ENCODE data around the gene CACNG8. TPM values are rescaled to one million over a fixed set of nuclear protein-coding genes. Genes with fewer than 3 reads are reported as not detected.

Gene CACNG8
- total RNA-seq, 3 donors from 2014 or later (not counting 1 experiment from before 2014, with no cell fraction given) = 2.3 TPM; not detected in 2

DNA sequence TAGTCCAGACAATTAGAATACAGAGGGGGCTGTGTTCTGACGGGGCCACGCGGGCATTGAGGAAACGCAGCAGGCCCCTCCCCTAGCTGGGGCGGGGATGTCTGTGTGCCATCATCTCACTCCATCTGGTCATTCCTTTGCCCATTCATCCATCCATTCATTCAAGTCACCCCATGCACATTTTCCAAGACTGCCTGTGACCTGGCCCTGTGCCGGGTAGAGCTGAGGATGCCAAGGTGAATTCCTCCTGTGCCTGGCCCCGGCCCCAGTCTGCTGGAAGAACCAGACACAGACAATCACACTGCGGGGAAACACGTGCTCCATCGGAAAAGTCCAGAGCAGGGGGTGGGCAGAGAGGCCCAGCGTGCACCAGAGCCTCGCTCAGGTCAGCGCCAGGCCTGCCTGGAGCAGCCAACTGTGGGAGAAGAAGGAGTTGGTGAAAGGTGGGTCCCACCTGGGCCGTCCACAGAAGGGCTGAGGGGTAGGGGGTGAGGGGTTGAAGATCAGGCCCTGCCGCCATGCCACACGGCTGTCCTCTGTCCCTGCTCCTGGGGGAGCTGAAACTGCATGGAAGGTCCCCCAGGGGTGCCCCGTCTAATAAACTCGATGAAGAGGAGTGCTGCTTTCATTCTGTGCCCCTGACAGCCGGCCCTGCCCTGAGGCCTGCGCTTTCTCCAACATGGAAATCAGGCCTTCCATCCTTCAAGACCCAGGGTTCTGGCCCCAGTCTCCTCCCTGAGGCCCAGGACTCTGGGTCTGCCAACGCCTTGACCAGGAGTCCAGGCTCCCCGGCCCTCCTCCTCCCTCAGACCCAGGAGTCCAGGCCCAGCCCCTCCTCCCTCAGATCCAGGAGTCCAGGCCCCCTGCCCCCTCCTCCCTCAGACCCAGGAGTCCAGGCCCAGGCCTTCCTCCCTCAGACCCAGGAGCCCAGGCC lies 27.1 kb downstream of the CACNG8 start:
- Histone ChIP-seq H3K36me3 (ENCODE audit: control insufficient read depth, insufficient read depth, low read length) (no peaks in the 10 kb centered on the region), H3K4me3 (ENCODE audit: low read length) (no peak overlapping the region), H3K9me3 (ENCODE audit: control insufficient read depth, insufficient read depth, low read length) (no peaks in the 10 kb centered on the region), H3K4me1 (ENCODE audit: control insufficient read depth, insufficient read depth, low read length) (peaks cover 8% of the 10 kb centered on the region), H3K27me3 (ENCODE audit: control insufficient read depth, insufficient read depth, low read length) (peaks cover 12% of the 10 kb centered on the region), H3K27ac (ENCODE audit: low read length) (no peak overlapping the region)
- Mint-ChIP-seq H3K4me3 (no peak overlapping the region), H3K27me3 (ENCODE audit: low read depth in 2 of 2) (peaks cover 26 to 29% of the 10 kb centered on the region in 2 donors), H3K27ac (no peak overlapping the region), H3K4me1 (peaks cover 0 to 6% of the 10 kb centered on the region in 2 donors), H3K9me3 (no peaks in the 10 kb centered on the region), H3K36me3 (no peaks in the 10 kb centered on the region)
- TF ChIP-seq, protein P1, sequence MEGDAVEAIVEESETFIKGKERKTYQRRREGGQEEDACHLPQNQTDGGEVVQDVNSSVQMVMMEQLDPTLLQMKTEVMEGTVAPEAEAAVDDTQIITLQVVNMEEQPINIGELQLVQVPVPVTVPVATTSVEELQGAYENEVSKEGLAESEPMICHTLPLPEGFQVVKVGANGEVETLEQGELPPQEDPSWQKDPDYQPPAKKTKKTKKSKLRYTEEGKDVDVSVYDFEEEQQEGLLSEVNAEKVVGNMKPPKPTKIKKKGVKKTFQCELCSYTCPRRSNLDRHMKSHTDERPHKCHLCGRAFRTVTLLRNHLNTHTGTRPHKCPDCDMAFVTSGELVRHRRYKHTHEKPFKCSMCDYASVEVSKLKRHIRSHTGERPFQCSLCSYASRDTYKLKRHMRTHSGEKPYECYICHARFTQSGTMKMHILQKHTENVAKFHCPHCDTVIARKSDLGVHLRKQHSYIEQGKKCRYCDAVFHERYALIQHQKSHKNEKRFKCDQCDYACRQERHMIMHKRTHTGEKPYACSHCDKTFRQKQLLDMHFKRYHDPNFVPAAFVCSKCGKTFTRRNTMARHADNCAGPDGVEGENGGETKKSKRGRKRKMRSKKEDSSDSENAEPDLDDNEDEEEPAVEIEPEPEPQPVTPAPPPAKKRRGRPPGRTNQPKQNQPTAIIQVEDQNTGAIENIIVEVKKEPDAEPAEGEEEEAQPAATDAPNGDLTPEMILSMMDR (IDR thresholded peaks at IDR 0.05) = no peak
- intact Hi-C loops (cut with micrococcal nuclease) = no loop called here
- WGBS (ENCODE audit: insufficient coverage) = 87% methylated on average over 22 of the region's 22 CpGs
- ATAC-seq (no peak), DNase-seq (no peak)

DNA sequence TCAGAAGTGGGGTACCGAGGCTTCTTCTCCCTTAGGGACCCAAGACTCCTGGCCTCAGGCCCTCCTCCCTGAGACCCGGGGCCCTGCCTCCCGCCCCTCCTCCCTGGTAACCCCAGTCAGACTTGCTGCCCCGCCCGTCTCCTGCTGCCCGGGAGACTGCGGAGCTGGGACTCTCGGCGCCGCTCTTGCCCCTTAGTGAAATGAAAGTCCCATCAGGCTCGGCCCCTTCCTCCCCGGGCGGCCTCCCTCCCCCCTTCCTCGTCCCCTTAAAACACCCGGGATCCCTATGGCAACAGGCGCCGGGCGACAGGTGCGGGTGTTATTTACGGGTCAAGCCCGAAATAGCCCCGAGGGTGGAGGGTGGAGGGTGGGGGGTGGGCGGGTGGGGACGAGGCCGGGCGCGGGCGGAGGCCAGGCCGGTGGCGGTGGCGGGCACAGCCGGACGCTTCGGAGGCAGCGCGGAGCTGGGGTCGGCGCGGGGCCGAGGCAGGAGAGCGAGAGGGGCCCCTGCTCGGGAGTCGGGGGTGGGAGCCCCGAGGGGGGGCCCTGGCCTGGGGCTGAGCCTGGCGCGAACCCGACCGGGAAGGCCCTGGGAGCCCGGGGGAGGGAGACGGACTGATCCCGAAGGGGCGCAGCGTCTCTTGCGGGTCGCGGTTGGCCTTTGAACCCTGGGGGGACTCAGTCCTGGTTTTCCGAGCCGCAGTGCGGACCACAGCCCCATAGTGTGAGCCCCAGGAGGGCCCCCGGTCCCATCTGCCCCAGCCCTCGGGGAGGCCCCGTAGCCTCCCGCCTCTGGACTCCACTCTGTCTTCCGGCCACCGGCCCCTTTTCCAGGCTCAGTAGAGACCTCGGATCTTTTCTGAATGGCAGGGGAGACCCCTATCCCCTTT lies 28.7 kb downstream of the CACNG8 start, which contains the start of gene CACNG6:
Gene CACNG6 (plus strand): TSS at position 414 of the 890 bp plus-strand sequence. CDS start 1,241 bp downstream, outside the sequence.
- no peak within 1 kb of the TSS for H3K27ac ChIP-seq (ENCODE audit: low read length)
- no peaks in the 10 kb centered on the region for H3K36me3 ChIP-seq (ENCODE audit: control insufficient read depth, insufficient read depth, low read length)
- Mint-ChIP-seq H3K4me1 (peaks cover 0 to 6% of the 10 kb centered on the region in 2 donors), H3K36me3 (no peaks in the 10 kb centered on the region), H3K27me3 (ENCODE audit: low read depth in 2 of 2) (peaks cover 41 to 42% of the 10 kb centered on the region in 2 donors), H3K4me3 (peak within 1 kb of the TSS; percentile 57), H3K9me3 (no peaks in the 10 kb centered on the region), H3K27ac (no peak within 1 kb of the TSS)
- WGBS (ENCODE audit: insufficient coverage) = 11% methylated on average over 57 of the region's 66 CpGs
- H3K4me3 ChIP-seq (ENCODE audit: low read length) = no peak within 1 kb of the TSS
- no peaks in the 10 kb centered on the region for H3K9me3 ChIP-seq (ENCODE audit: control insufficient read depth, insufficient read depth, low read length)
- no peak for ATAC-seq
- TF ChIP-seq, protein P1 (IDR thresholded peaks at IDR 0.05) = no peak
- H3K4me1 ChIP-seq (ENCODE audit: control insufficient read depth, insufficient read depth, low read length) = peaks cover 8% of the 10 kb centered on the region
- intact Hi-C loops (cut with micrococcal nuclease) = no loop called here
- no peak for DNase-seq
- peaks cover 12% of the 10 kb centered on the region for H3K27me3 ChIP-seq (ENCODE audit: control insufficient read depth, insufficient read depth, low read length)

DNA sequence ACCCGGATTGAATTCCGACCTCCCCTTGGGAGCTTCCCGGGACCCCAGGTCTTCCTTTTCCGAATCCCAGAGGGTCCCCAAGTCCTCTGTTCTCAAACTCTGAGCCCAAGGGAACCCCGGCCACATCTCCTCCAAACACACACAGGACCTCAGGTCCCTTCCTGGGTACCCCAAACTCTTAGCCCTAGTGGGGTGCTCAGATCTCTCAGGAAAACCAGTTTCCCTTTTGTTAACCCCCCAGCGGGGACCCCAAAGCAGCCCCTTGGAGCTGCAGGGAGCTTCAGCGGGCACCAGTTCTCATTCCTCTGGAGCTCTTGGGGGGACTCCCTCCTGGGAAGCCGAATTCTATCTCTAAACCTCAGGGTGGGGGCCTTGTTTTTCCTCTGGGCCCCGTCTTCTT lies 29.5 kb downstream of the CACNG8 start:
- no peak overlapping the region for H3K27ac Mint-ChIP-seq
- Histone ChIP-seq H3K36me3 (ENCODE audit: control insufficient read depth, insufficient read depth, low read length) (no peaks in the 10 kb centered on the region), H3K4me3 (ENCODE audit: low read length) (no peak overlapping the region), H3K27ac (ENCODE audit: low read length) (no peak overlapping the region), H3K27me3 (ENCODE audit: control insufficient read depth, insufficient read depth, low read length) (peaks cover 12% of the 10 kb centered on the region), H3K9me3 (ENCODE audit: control insufficient read depth, insufficient read depth, low read length) (no peaks in the 10 kb centered on the region), H3K4me1 (ENCODE audit: control insufficient read depth, insufficient read depth, low read length) (peaks cover 8% of the 10 kb centered on the region)
- ATAC-seq (no peak), DNase-seq (no peak)
- peaks cover 0 to 6% of the 10 kb centered on the region in 2 donors for H3K4me1 Mint-ChIP-seq
- TF ChIP-seq, protein P1 (IDR thresholded peaks at IDR 0.05) = no peak
- intact Hi-C loops (cut with micrococcal nuclease) = no loop called here
- peaks cover 41 to 43% of the 10 kb centered on the region in 2 donors for H3K27me3 Mint-ChIP-seq (ENCODE audit: low read depth in 2 of 2)
- H3K9me3 Mint-ChIP-seq = no peaks in the 10 kb centered on the region
- H3K36me3 Mint-ChIP-seq = no peaks in the 10 kb centered on the region
- H3K4me3 Mint-ChIP-seq = peak overlapping the region; percentile 57
- WGBS (ENCODE audit: insufficient coverage) = 75% methylated on average over 9 of the region's 9 CpGs

Data from natural killer cell (primary cell).